NCI-H2081 (cell line): ENCODE measurements around the gene APOL3.
"Not testable (repeated sequence)": the region's sequence is repeated elsewhere in the genome, so short reads cannot be mapped to it uniquely, and the experiment has no call there.

ENCODE experiments used
- DNase-seq, 2 experiments: peaks; one replicate each; lab custom pipeline; 2025; lab: John Stamatoyannopoulos, UW

APOL3 gene

DNA sequence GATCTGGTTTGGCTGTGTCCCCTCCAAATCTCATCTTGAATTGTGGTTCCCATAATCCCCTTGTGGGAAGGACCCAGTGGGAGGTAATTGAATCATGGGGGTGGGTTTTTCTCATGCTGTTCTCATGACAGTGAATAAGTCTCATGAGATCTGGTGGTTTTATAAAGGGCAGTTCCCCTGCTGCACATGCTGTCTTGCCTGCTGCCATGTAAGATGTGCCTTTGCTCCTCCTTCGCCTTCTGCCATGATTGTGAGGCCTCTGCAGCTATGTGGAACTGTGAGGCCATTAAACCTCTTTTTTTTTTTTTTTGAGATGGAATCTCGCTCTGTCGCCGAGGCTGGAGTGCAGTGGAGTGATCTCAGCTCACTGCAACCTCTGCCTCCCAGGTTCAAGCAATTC, 59.6 kb downstream of the APOL3 start:
- not testable (repeated sequence) for DNase-seq

DNA sequence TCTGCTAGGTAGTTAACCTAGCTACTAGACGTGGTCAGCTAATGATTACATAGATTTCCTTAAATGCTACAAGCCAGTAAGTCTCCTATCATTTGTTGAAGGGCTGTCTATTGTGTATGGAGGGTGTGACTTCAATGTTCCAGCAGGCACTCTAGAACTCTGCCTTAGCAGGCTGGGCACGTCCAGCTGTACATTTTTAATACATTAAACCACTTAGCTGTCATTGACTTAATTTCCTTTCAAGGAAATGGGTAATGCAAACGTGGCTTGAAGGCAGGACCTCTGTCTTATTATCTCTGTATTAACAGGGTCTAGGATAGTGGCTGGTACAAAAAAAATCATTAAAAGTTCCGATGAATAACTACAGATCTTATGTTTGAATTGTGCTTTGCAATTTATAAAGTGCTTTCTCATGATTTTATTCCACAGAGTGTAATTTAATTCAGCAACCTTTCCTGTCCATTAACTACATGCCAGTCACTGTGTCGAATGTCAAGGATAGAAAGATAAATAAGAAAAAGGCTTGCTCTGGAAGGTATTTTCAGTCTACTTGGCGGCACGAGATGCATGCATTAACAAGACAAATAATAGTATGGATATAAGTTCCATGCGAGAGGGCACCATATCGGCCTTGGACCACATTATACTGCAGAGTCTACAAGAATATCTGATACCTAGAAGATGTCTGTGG, 60.3 kb downstream of the APOL3 start:
- no peak for DNase-seq

- DNase-seq = not testable (repeated sequence)
Measured at GRCh38 chr22:36099561-36099960, 61.0 kb downstream of the APOL3 start.

- DNase-seq = no peak
Measured at GRCh38 chr22:36097880-36098279, 62.7 kb downstream of the APOL3 start.

- DNase-seq = not testable (repeated sequence)
Measured at GRCh38 chr22:36090772-36091171, 69.8 kb downstream of the APOL3 start.
